WTC11 (cell line): Measurements from ENCODE around the gene ZSCAN18. TPM values are rescaled to one million over a fixed set of nuclear protein-coding genes. Genes with fewer than 3 reads are reported as not detected.

Experiments used
- ATAC-seq: fragments of 200-7000 bp; cut with Tn5 transposase; 2 replicates; pipeline ENCODE4 v1.10.0; 2021; ENCODE audit warnings: mild to moderate bottlenecking, moderate library complexity
- CTCF ChIA-PET: fragments of 300-600 bp; sonication (Branson Sonifier 250); formaldehyde crosslinking; loops from one replicate; lab custom pipeline; 2021; ENCODE audit warnings: antibody characterized with exemption; lab: Charles Lee
- POLR2A ChIA-PET: fragments of 350-600 bp; sonication (Branson Sonifier 250); formaldehyde crosslinking; loops from one replicate; lab custom pipeline; 2021; ENCODE audit warnings: antibody characterized with exemption; lab: Charles Lee
- DNase-seq: peaks from one replicate; pipeline ENCODE4 v3.0.0; 2021; ENCODE audit warnings: low spot score
- H3K27ac Mint-ChIP-seq: 2 replicates; pipeline ENCODE4 v1.8.0; 2021; ENCODE audit warnings: mixed read lengths
- H3K27me3 Mint-ChIP-seq: 2 replicates; pipeline ENCODE4 v1.8.0; 2021; ENCODE audit warnings: low read depth, mild to moderate bottlenecking, moderate library complexity, mixed read lengths
- H3K36me3 Mint-ChIP-seq: 2 replicates; pipeline ENCODE4 v1.8.0; 2021; ENCODE audit warnings: mixed read lengths
- H3K4me1 Mint-ChIP-seq: 2 replicates; pipeline ENCODE4 v1.8.0; 2022; ENCODE audit warnings: mixed read lengths
- H3K4me3 Mint-ChIP-seq: 2 replicates; pipeline ENCODE4 v1.8.0; 2021; ENCODE audit warnings: mild to moderate bottlenecking, moderate library complexity, mixed read lengths
- H3K9me3 Mint-ChIP-seq: 2 replicates; pipeline ENCODE4 v1.8.0; 2021; ENCODE audit warnings: mixed read lengths
- ETV6 ChIP-seq: sonication (generic); formaldehyde crosslinking; IDR thresholded peaks from 2 replicates; pipeline ENCODE4 v1.8.1; 2022; ENCODE audit warnings: mild to moderate bottlenecking, missing genetic modification reagents
- FOXK1 ChIP-seq: sonication (generic); formaldehyde crosslinking; IDR thresholded peaks from 2 replicates; pipeline ENCODE4 v1.8.0; 2022; ENCODE audit warnings: mild to moderate bottlenecking, moderate library complexity, missing genetic modification reagents
- MYBL2 ChIP-seq: sonication (generic); formaldehyde crosslinking; IDR thresholded peaks from 2 replicates; pipeline ENCODE4 v1.8.1; 2023; ENCODE audit warnings: mild to moderate bottlenecking, moderate library complexity, missing genetic modification reagents
- NFATC4 ChIP-seq: fragments of 250-450 bp; sonication (Bioruptor Pico); IDR thresholded peaks from 2 replicates; pipeline ENCODE4 v1.9.0; 2021; ENCODE audit warnings: mild to moderate bottlenecking
- SMAD3 ChIP-seq: sonication (generic); formaldehyde crosslinking; IDR thresholded peaks from 2 replicates; pipeline ENCODE4 v1.8.0; 2022; ENCODE audit warnings: missing genetic modification reagents, mild to moderate bottlenecking, borderline replicate concordance
- ZNF121 ChIP-seq: sonication (generic); formaldehyde crosslinking; IDR thresholded peaks from 2 replicates; pipeline ENCODE4 v1.8.0; 2023; ENCODE audit warnings: missing genetic modification reagents
- ZNF219 ChIP-seq: sonication (generic); formaldehyde crosslinking; IDR thresholded peaks from 2 replicates; pipeline ENCODE4 v1.8.0; 2023; ENCODE audit warnings: missing genetic modification reagents, mild to moderate bottlenecking, borderline replicate concordance
- ZNF416 ChIP-seq: fragments of 250-450 bp; sonication (Bioruptor Pico); IDR thresholded peaks from 2 replicates; pipeline ENCODE4 v1.9.0; 2021; ENCODE audit warnings: mild to moderate bottlenecking, inconsistent platforms
- total RNA-seq: library from RNA; stranded (reverse); gene quantifications from 3 replicates; pipeline ENCODE4 v1.2.3, GENCODE V29; 2021
- TF ChIP-seq, protein P1 (sequence below): sonication (generic); formaldehyde crosslinking; IDR thresholded peaks from 2 replicates; pipeline ENCODE4 v1.8.1; 2022; ENCODE audit warnings: low read depth, missing genetic modification reagents, borderline replicate concordance
- TF ChIP-seq, protein P2 (sequence below): fragments of 250-450 bp; sonication (Bioruptor Pico); IDR thresholded peaks from 2 replicates; pipeline ENCODE4 v1.9.0; 2021; ENCODE audit warnings: mild to moderate bottlenecking
- TF ChIP-seq, protein P3 (sequence below): sonication (generic); formaldehyde crosslinking; IDR thresholded peaks from 2 replicates; pipeline ENCODE4 v1.8.1; 2023; ENCODE audit warnings: mild to moderate bottlenecking, missing genetic modification reagents, moderate library complexity
- TF ChIP-seq, protein P4 (sequence below): sonication (generic); formaldehyde crosslinking; IDR thresholded peaks from 2 replicates; pipeline ENCODE4 v1.8.0; 2023; ENCODE audit warnings: mild to moderate bottlenecking, missing genetic modification reagents
- TF ChIP-seq, protein P5 (sequence below): sonication (generic); formaldehyde crosslinking; IDR thresholded peaks from 2 replicates; pipeline ENCODE4 v1.8.1; 2022; ENCODE audit warnings: missing genetic modification reagents, borderline replicate concordance
- TF ChIP-seq, protein P6 (sequence below): sonication (generic); formaldehyde crosslinking; IDR thresholded peaks from 2 replicates; pipeline ENCODE4 v1.8.0; 2022; ENCODE audit warnings: mild to moderate bottlenecking, missing genetic modification reagents
- TF ChIP-seq, protein P7 (sequence below): sonication (generic); formaldehyde crosslinking; IDR thresholded peaks from 2 replicates; pipeline ENCODE4 v1.8.1; 2022; ENCODE audit warnings: mild to moderate bottlenecking, missing genetic modification reagents, moderate library complexity, borderline replicate concordance
- TF ChIP-seq, protein P8 (sequence below): fragments of 200-600 bp; IDR thresholded peaks from 2 replicates; pipeline ENCODE4 v1.8.0; 2022; ENCODE audit warnings: antibody characterized with exemption

Gene ZSCAN18
- total RNA-seq, 1 experiment from 2014 or later, result 55.9 TPM

DNA sequence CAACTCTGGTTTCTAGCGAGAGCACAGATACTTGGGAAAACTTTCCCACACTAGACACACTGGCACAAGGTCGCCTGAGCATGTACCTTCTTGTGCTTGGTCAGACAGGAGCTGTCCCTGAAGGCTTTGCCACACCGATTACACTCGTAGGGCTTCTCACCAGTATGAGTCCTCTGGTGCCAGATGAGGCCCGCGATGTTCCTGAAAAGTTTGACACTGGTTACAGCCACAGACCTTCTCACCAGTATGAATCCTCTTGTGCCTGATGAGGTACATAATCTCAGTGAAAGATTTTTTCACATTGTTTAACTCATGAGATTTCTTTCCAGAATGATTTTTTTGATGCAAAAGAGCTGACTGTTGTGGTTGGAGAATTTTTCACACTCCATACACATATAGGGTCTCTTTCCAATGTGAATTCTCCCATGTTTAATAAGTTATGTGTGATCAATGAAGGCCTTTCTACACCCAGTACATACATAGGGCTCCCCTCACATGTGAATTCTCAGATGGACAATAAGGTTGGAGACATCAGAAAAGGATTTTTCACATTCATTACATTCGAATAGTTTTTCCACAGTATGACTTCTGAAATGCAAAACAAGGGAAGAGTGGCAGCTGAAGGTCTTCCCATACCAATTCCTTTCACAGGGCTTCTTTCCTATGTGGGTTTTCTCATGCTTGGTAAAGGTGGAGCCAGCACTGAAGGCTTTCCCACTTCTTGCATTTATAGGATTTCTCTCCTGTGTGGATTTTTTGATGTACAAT lies 9.9 kb upstream of the ZSCAN18 start (continued):
- TF ChIP-seq, protein P1, sequence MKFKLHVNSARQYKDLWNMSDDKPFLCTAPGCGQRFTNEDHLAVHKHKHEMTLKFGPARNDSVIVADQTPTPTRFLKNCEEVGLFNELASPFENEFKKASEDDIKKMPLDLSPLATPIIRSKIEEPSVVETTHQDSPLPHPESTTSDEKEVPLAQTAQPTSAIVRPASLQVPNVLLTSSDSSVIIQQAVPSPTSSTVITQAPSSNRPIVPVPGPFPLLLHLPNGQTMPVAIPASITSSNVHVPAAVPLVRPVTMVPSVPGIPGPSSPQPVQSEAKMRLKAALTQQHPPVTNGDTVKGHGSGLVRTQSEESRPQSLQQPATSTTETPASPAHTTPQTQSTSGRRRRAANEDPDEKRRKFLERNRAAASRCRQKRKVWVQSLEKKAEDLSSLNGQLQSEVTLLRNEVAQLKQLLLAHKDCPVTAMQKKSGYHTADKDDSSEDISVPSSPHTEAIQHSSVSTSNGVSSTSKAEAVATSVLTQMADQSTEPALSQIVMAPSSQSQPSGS (CRISPR knock-in tag), result no peak
- TF ChIP-seq, protein P2, sequence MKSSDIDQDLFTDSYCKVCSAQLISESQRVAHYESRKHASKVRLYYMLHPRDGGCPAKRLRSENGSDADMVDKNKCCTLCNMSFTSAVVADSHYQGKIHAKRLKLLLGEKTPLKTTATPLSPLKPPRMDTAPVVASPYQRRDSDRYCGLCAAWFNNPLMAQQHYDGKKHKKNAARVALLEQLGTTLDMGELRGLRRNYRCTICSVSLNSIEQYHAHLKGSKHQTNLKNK (CRISPR knock-in tag), result no peak
- TF ChIP-seq, protein P3, sequence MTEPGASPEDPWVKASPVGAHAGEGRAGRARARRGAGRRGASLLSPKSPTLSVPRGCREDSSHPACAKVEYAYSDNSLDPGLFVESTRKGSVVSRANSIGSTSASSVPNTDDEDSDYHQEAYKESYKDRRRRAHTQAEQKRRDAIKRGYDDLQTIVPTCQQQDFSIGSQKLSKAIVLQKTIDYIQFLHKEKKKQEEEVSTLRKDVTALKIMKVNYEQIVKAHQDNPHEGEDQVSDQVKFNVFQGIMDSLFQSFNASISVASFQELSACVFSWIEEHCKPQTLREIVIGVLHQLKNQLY (CRISPR knock-in tag), result no peak
- TF ChIP-seq, protein P4, sequence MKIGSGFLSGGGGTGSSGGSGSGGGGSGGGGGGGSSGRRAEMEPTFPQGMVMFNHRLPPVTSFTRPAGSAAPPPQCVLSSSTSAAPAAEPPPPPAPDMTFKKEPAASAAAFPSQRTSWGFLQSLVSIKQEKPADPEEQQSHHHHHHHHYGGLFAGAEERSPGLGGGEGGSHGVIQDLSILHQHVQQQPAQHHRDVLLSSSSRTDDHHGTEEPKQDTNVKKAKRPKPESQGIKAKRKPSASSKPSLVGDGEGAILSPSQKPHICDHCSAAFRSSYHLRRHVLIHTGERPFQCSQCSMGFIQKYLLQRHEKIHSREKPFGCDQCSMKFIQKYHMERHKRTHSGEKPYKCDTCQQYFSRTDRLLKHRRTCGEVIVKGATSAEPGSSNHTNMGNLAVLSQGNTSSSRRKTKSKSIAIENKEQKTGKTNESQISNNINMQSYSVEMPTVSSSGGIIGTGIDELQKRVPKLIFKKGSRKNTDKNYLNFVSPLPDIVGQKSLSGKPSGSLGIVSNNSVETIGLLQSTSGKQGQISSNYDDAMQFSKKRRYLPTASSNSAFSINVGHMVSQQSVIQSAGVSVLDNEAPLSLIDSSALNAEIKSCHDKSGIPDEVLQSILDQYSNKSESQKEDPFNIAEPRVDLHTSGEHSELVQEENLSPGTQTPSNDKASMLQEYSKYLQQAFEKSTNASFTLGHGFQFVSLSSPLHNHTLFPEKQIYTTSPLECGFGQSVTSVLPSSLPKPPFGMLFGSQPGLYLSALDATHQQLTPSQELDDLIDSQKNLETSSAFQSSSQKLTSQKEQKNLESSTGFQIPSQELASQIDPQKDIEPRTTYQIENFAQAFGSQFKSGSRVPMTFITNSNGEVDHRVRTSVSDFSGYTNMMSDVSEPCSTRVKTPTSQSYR (CRISPR knock-in tag), result no peak
- TF ChIP-seq ETV6 (CRISPR knock-in tag), result no peak
- TF ChIP-seq, protein P5, sequence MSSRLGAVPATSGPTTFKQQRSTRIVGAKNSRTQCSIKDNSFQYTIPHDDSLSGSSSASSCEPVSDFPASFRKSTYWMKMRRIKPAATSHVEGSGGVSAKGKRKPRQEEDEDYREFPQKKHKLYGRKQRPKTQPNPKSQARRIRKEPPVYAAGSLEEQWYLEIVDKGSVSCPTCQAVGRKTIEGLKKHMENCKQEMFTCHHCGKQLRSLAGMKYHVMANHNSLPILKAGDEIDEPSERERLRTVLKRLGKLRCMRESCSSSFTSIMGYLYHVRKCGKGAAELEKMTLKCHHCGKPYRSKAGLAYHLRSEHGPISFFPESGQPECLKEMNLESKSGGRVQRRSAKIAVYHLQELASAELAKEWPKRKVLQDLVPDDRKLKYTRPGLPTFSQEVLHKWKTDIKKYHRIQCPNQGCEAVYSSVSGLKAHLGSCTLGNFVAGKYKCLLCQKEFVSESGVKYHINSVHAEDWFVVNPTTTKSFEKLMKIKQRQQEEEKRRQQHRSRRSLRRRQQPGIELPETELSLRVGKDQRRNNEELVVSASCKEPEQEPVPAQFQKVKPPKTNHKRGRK (CRISPR knock-in tag), result no peak
- no peak for TF ChIP-seq ZNF121

DNA sequence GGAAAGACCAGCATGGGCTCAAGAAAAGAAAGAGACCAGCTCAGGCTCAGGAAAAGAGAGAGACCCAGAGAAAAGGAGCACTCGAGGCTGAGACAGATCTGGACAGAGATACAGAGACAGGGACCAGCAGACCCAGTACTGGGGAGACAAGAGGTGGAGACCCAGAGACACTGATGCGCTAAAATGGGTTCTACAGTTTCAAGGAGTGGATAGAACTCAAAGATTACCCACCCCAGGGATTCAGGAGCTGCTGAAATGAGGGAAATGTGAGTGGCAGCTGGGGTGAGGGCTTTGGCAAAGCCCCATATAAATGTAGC lies 609 bp upstream of the ZSCAN18 start:
- H3K9me3 Mint-ChIP-seq, result peaks cover 16% of the 10 kb centered on the region
- POLR2A ChIA-PET, result interaction anchor here (1.2 to 2.0 kb wide), 4 partner anchors 40 to 95 kb away, joined by 3 to 16 read pairs (median 4); partner anchors contain the start of genes ZNF135 and ZNF606
- H3K36me3 Mint-ChIP-seq, result peaks cover 6% of the 10 kb centered on the region

More for the DNA sequence above, 609 bp upstream of the ZSCAN18 start:
- no peak for ATAC-seq
- no peak for TF ChIP-seq ZNF416 (CRISPR knock-in tag)
- no peak for TF ChIP-seq ZNF219
- TF ChIP-seq, protein P6, sequence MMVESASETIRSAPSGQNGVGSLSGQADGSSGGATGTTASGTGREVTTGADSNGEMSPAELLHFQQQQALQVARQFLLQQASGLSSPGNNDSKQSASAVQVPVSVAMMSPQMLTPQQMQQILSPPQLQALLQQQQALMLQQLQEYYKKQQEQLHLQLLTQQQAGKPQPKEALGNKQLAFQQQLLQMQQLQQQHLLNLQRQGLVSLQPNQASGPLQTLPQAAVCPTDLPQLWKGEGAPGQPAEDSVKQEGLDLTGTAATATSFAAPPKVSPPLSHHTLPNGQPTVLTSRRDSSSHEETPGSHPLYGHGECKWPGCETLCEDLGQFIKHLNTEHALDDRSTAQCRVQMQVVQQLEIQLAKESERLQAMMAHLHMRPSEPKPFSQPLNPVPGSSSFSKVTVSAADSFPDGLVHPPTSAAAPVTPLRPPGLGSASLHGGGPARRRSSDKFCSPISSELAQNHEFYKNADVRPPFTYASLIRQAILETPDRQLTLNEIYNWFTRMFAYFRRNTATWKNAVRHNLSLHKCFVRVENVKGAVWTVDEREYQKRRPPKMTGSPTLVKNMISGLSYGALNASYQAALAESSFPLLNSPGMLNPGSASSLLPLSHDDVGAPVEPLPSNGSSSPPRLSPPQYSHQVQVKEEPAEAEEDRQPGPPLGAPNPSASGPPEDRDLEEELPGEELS, result no peak
- TF ChIP-seq NFATC4, result no peak
- TF ChIP-seq FOXK1 (CRISPR knock-in tag), result no peak
- TF ChIP-seq, protein P7, sequence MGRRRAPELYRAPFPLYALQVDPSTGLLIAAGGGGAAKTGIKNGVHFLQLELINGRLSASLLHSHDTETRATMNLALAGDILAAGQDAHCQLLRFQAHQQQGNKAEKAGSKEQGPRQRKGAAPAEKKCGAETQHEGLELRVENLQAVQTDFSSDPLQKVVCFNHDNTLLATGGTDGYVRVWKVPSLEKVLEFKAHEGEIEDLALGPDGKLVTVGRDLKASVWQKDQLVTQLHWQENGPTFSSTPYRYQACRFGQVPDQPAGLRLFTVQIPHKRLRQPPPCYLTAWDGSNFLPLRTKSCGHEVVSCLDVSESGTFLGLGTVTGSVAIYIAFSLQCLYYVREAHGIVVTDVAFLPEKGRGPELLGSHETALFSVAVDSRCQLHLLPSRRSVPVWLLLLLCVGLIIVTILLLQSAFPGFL (CRISPR knock-in tag), result no peak
- TF ChIP-seq MYBL2 (CRISPR knock-in tag), result no peak
- TF ChIP-seq, protein P8, sequence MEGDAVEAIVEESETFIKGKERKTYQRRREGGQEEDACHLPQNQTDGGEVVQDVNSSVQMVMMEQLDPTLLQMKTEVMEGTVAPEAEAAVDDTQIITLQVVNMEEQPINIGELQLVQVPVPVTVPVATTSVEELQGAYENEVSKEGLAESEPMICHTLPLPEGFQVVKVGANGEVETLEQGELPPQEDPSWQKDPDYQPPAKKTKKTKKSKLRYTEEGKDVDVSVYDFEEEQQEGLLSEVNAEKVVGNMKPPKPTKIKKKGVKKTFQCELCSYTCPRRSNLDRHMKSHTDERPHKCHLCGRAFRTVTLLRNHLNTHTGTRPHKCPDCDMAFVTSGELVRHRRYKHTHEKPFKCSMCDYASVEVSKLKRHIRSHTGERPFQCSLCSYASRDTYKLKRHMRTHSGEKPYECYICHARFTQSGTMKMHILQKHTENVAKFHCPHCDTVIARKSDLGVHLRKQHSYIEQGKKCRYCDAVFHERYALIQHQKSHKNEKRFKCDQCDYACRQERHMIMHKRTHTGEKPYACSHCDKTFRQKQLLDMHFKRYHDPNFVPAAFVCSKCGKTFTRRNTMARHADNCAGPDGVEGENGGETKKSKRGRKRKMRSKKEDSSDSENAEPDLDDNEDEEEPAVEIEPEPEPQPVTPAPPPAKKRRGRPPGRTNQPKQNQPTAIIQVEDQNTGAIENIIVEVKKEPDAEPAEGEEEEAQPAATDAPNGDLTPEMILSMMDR, result no peak
- TF ChIP-seq SMAD3, result no peak
- H3K27ac Mint-ChIP-seq, result peak overlapping the region; percentile 100
- peaks cover 5% of the 10 kb centered on the region for H3K27me3 Mint-ChIP-seq
- no peak for DNase-seq
- peak overlapping the region; percentile 73 for H3K4me3 Mint-ChIP-seq
- CTCF ChIA-PET, result interaction anchor here (1.3 to 1.5 kb wide), 3 partner anchors 40 to 77 kb away, joined by 3 read pairs; partner anchors contain the start of gene ZNF135
- peaks cover 12% of the 10 kb centered on the region for H3K4me1 Mint-ChIP-seq
